GM10248 (cell line): ENCODE measurements around the gene TXNDC8.

Source experiments
- CTCF ChIA-PET: fragments of 300-600 bp; sonication (Branson Sonifier 250); formaldehyde crosslinking; extraction: SDS; loops from one replicate; lab custom pipeline; 2021; ENCODE audit warnings: antibody characterized with exemption; lab: Yijun Ruan, JAX
- POLR2A ChIA-PET: fragments of 350-650 bp; sonication (Branson Sonifier 250); formaldehyde crosslinking; extraction: SDS; loops from one replicate; lab custom pipeline; 2020; ENCODE audit warnings: antibody characterized with exemption; lab: Yijun Ruan, JAX
- DNase-seq: peaks from one replicate; pipeline ENCODE4 v3.0.0; 2012; ENCODE audit errors: extremely low spot score
- CTCF ChIP-seq: IDR thresholded peaks from 2 replicates; pipeline ENCODE4 v1.5.1; 2012; ENCODE audit warnings: mild to moderate bottlenecking, low read depth; ENCODE audit errors: extremely low read depth, missing control alignments, control extremely low read depth

TXNDC8 gene

GRCh38 chr9:110258690-110259091 lies 79.0 kb downstream of the TXNDC8 start:
- ChIA-PET POLR2A (interaction anchor here (0.6 kb wide), 1 partner anchor 947 kb away, joined by 3 read pairs; no protein-coding TSS in a partner anchor), CTCF (interaction anchor here (1.4 kb wide), 1 partner anchor 44 kb away, joined by 3 read pairs; no protein-coding TSS in a partner anchor)
- no peak for TF ChIP-seq CTCF
- peak; percentile 37 for DNase-seq

DNA sequence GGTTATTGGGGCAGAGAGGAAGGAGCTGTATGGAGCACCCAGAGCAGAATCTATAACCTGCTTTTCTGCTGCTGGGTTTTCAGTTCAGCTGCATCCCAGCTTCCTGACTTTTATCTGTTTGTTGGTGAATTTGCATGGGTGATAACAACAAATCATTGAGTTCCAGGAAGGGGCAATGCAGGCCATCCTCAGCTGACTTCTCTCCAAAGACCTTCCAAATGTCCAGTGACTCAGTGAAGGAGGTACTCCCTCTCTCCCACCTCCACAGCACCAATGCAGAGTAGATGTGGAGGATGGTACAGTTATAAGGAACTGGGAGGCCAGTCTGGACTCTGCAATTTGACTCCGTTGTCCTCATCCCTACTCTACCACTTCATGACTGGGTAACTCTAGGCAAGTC lies 79.7 kb downstream of the TXNDC8 start:
- POLR2A ChIA-PET, result no interaction called here
- DNase-seq, result no peak
- TF ChIP-seq CTCF, result no peak
- CTCF ChIA-PET, result interaction anchor here (1.1 kb wide), 1 partner anchor 11 kb away, joined by 4 read pairs; no protein-coding TSS in a partner anchor

GRCh38 chr9:110257097-110257841 lies 80.4 kb downstream of the TXNDC8 start:
- ChIA-PET CTCF (interaction anchor here (1.1 kb wide), 1 partner anchor 12 kb away, joined by 4 read pairs; no protein-coding TSS in a partner anchor), POLR2A (interaction anchor here (0.6 to 1.0 kb wide), 10 partner anchors 11 to 1276 kb away, joined by 3 to 11 read pairs (median 3); no protein-coding TSS in a partner anchor)
- TF ChIP-seq CTCF, result no peak
- DNase-seq, result peak; percentile 24

DNA sequence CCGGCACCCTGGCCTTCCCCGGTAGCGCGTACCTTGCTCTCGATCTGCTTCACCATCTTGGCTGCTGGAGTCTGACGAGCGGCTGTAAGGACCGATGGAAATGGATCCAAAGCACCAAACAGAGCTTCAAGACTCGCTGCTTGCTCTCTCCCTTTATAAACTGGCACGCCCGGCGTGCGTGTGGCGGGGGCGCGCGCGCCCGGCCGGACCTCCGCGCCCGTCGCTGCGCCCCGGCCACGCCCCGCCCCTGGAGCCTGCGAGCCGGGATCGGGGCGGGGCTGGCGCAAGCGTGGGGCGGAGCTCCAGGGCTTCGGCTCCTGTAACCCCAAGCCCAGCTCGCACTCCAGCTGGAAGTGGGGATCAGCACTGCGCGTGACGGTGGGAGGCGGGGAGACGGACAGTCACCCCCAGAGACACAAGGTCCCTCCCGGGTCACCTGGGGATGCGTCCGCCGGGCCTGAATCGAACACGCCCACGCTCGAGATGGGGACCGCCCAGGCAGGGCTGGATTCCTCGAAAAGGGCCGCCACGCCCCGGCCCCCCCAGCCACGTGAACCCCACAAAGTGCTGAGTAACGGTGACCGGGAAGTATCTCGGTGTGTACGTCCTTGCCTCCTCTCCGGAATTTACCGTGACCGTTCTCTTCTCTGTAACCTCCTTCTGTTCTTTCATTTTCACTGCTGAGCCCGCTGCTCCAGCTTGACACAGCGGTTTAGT lies 81.1 kb downstream of the TXNDC8 start, which contains the start of gene TXN:
TSS of gene TXN (minus strand) at position 128 of the 717 bp plus-strand sequence. CDS start at position 56, 72 bp downstream.
- ChIA-PET POLR2A (interaction anchor here (0.6 to 1.0 kb wide), 16 partner anchors 10 to 1277 kb away, joined by 3 to 11 read pairs (median 4); no protein-coding TSS in a partner anchor), CTCF (interaction anchor here (1.1 kb wide), 1 partner anchor 13 kb away, joined by 4 read pairs; no protein-coding TSS in a partner anchor)
- peak; percentile 91 for DNase-seq
- TF ChIP-seq CTCF, result no peak

GRCh38 chr9:110255463-110256379 lies 81.9 kb downstream of the TXNDC8 start:
- CTCF ChIA-PET, result no interaction called here
- DNase-seq, result peak; percentile 33
- no peak for TF ChIP-seq CTCF
- POLR2A ChIA-PET, result interaction anchor here (0.7 to 1.0 kb wide), 12 partner anchors 9 to 910 kb away, joined by 3 to 11 read pairs (median 5); no protein-coding TSS in a partner anchor
